Fibroblast of mammary gland (primary cell): ENCODE data around the gene SMCO3.

Source experiments
- DNase-seq: peaks from one replicate; pipeline ENCODE4 v3.0.0-alpha.2; 2010; ENCODE audit warnings: low read depth
- H3K4me3 ChIP-seq: 2 replicates; pipeline ENCODE4 v1.5.1; 2011; ENCODE audit warnings: low read depth, mild to moderate bottlenecking, low read length, moderate library complexity; ENCODE audit not compliant: control insufficient read depth
- CTCF ChIP-seq: conservative IDR thresholded peaks from 2 replicates; pipeline ENCODE4 v1.5.1; 2011; ENCODE audit warnings: low read depth, low read length, inconsistent platforms; ENCODE audit not compliant: control insufficient read depth, insufficient read depth

SMCO3 gene

GRCh38 chr12:14774074-14774905 lies 39.7 kb downstream of the SMCO3 start:
- DNase-seq: peak; percentile 96
- peak overlapping the region; percentile 92 for H3K4me3 ChIP-seq
- no peak for TF ChIP-seq CTCF

- DNase-seq: no peak
- peak overlapping the region; percentile 92 for H3K4me3 ChIP-seq
- no peak for TF ChIP-seq CTCF
Measured at GRCh38 chr12:14773685-14774073, 40.3 kb downstream of the SMCO3 start.

GRCh38 chr12:14772946-14773345 lies 41.0 kb downstream of the SMCO3 start:
- no peak for DNase-seq
- H3K4me3 ChIP-seq: no peak overlapping the region
- no peak for TF ChIP-seq CTCF

- DNase-seq: no peak
- peak overlapping the region; percentile 94 for H3K4me3 ChIP-seq
- no peak for TF ChIP-seq CTCF
Measured at GRCh38 chr12:14771651-14772137, 42.3 kb downstream of the SMCO3 start.

GRCh38 chr12:14770496-14771461 lies 43.2 kb downstream of the SMCO3 start:
- TF ChIP-seq CTCF: no peak

GRCh38 chr12:14769969-14770495 lies 44.0 kb downstream of the SMCO3 start:
- peak; percentile 56 for TF ChIP-seq CTCF
- peak overlapping the region; percentile 94 for H3K4me3 ChIP-seq
- DNase-seq: peak; percentile 66

More at GRCh38 chr12:14770496-14771461, 43.2 kb downstream of the SMCO3 start:
- DNase-seq: peak; percentile 93
- peak overlapping the region; percentile 94 for H3K4me3 ChIP-seq
